ENCODE measurements around the gene CTSS. TPM values are rescaled to one million over a fixed set of nuclear protein-coding genes. Genes with fewer than 3 reads are reported as not detected.
A peak's percentile ranks its signal among the peaks of the same experiment; 100 is the strongest.

CTSS gene
- total and polyA plus RNA-seq, 11 donors, result 3.9 to 306 (median 15.9) TPM

DNA sequence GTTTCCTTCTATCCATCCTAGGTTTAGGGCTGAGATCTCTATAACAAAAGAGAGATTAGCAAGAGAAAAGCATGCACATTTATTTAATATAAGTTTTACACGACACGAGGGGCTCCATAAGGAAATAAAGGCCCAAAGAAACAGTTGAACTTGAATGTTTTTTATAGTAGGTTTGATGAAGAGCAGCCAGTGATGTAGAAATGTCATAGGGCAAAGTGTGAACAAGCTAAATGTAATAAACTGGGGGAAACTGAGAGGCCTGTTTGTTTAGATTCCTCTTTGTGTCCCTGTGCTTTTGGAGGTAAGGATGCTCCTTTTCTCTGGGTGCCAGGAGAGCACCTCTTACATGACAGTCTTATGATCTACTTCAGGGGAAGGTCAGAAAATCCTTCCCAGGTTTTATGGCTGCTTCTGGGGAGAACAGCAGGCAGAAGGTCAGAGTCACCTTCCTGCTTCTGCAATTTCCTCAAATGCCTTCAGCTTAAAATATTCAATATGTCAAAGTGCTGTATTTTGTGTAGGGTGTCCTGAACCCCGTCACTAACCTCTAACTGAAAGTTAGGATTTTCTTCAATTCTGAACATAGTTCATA, 35.4 kb downstream of the CTSS start:
- intact Hi-C loops (cut with DNase I), result no loop called here

DNA sequence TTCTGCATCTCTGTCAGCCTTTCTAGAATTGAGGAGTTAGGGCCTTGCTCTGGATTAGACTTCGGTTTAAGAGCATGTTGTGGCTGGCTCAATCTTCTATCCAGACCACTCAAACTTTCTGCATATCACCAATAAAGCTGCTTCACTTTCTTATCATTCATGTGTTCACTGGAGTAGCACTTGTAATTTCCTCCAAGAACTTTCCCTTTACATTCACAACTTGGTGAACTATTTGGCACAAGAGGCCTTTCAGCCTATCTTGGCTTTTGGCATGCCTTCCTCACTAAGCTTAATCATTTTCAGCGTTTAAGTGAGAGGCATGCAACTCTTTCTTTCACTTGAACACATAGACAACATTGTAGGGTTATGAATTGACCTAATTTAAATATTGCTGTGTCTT, 41.2 kb downstream of the CTSS start:
- TF ChIP-seq, protein P1, sequence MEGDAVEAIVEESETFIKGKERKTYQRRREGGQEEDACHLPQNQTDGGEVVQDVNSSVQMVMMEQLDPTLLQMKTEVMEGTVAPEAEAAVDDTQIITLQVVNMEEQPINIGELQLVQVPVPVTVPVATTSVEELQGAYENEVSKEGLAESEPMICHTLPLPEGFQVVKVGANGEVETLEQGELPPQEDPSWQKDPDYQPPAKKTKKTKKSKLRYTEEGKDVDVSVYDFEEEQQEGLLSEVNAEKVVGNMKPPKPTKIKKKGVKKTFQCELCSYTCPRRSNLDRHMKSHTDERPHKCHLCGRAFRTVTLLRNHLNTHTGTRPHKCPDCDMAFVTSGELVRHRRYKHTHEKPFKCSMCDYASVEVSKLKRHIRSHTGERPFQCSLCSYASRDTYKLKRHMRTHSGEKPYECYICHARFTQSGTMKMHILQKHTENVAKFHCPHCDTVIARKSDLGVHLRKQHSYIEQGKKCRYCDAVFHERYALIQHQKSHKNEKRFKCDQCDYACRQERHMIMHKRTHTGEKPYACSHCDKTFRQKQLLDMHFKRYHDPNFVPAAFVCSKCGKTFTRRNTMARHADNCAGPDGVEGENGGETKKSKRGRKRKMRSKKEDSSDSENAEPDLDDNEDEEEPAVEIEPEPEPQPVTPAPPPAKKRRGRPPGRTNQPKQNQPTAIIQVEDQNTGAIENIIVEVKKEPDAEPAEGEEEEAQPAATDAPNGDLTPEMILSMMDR (IDR thresholded peaks at IDR 0.05), result no peak
- no peak for TF ChIP-seq POLR2A (IDR thresholded peaks at IDR 0.05)
- intact Hi-C loops (cut with DNase I), result loop anchor here in 1 of 10 donors (5.0 kb wide), 1 partner anchor 48 kb away; no protein-coding TSS in a partner anchor
- WGBS, 4 donors, result 64 to 78% (median 77%) methylated on average over 2 of the region's 2 CpGs
- Histone ChIP-seq H3K27ac (no peak overlapping the region), H3K27me3 (no peaks in the 10 kb centered on the region), H3K9me3 (peaks cover 0 to 9% (median 0%) of the 10 kb centered on the region in 12 donors), H3K4me1 (no peaks in the 10 kb centered on the region), H3K36me3 (no peaks in the 10 kb centered on the region), H3K4me3 (no peak overlapping the region)
- DNase-seq (no peak), ATAC-seq (no peak)

More for the DNA sequence above, 35.4 kb downstream of the CTSS start:
- no peak for DNase-seq
- Histone ChIP-seq H3K27me3 (no peaks in the 10 kb centered on the region), H3K9me3 (no peaks in the 10 kb centered on the region), H3K4me3 (no peak overlapping the region), H3K36me3 (peaks cover 0 to 43% (median 0%) of the 10 kb centered on the region in 9 donors), H3K27ac (no peak overlapping the region), H3K4me1 (no peaks in the 10 kb centered on the region)
- TF ChIP-seq, protein P1 (IDR thresholded peaks at IDR 0.05), result no peak
- no peak for TF ChIP-seq POLR2A (IDR thresholded peaks at IDR 0.05)
- WGBS, 4 donors, result 81 to 88% (median 87%) methylated on average over 3 of the region's 3 CpGs
- no peak for ATAC-seq

DNA sequence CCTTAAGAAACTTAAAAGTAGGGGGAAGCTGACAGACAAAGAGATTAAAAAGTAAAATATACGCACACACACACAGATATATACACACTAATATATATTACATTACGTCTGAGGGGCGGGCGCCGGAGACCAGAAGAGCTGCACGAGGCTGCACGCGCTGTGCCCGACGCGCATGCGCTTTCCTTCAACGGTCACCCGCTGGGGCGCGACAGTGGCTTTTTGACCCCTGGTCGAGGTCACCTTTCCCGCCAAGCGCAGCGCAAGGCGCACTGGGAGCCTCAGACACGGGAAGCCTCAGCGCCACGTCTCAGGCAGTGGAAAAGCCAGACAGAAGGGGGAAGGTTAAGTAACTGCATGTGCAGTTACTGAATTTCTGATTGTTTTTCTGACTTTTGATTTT, 44.9 kb downstream of the CTSS start, which contains the start of gene HORMAD1:
HORMAD1 (minus strand) TSS at position 193 of the 400 bp plus-strand sequence. CDS start 1,390 bp downstream, outside the sequence.
- no peak for ATAC-seq
- no peak within 1 kb of the TSS for H3K27ac ChIP-seq
- no peaks in the 10 kb centered on the region for H3K4me1 ChIP-seq
- no peak for TF ChIP-seq POLR2A (IDR thresholded peaks at IDR 0.05)
- TF ChIP-seq, protein P1 (IDR thresholded peaks at IDR 0.05), result no peak
- no peak for DNase-seq
- H3K4me3 ChIP-seq, result peak within 1 kb of the TSS in 2 of 12 donors; percentile 19 to 23
- no peaks in the 10 kb centered on the region for H3K27me3 ChIP-seq
- H3K9me3 ChIP-seq, result peaks cover 0 to 9% (median 0%) of the 10 kb centered on the region in 12 donors
- WGBS, 4 donors, result 94 to 97% (median 96%) methylated on average over 24 of the region's 24 CpGs
- intact Hi-C loops (cut with DNase I), result loop anchor here in 1 of 10 donors (5.0 kb wide), 1 partner anchor 52 kb away; no protein-coding TSS in a partner anchor
- no peaks in the 10 kb centered on the region for H3K36me3 ChIP-seq

DNA sequence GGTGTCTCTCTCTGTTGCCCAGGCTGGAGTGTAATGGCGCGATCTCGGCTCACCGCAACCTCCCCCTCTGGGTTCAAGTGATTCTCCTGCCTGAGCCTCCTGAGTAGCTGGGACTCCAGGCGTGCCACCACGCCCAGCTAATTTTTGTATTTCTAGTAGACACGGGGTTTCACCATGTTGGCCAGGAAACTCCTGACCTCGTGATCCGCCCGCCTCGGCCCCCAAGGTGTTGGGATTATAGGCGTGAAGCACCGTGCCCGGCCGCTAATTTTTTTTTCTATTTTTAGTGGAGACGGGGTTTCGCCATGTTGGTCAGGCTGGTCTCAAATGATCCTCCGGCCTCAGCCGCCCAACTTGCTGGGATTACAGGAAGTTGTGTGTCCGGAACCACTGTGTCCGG, 45.5 kb downstream of the CTSS start:
- peaks cover 0 to 9% (median 0%) of the 10 kb centered on the region in 12 donors for H3K9me3 ChIP-seq
- no peak for ATAC-seq
- DNase-seq, result no peak
- intact Hi-C loops (cut with DNase I), result loop anchor here in 1 of 10 donors (5.0 kb wide), 1 partner anchor 52 kb away; no protein-coding TSS in a partner anchor
- H3K4me3 ChIP-seq, result peak overlapping the region in 2 of 12 donors; percentile 19 to 23
- 89 to 93% (median 91%) methylated on average over 21 of the region's 21 CpGs for WGBS, 4 donors
- TF ChIP-seq, protein P1 (IDR thresholded peaks at IDR 0.05), result no peak
- no peaks in the 10 kb centered on the region for H3K36me3 ChIP-seq
- no peaks in the 10 kb centered on the region for H3K27me3 ChIP-seq
- H3K27ac ChIP-seq, result no peak overlapping the region
- H3K4me1 ChIP-seq, result no peaks in the 10 kb centered on the region
